ENCODE measurements around the gene ACSL4. TPM values are rescaled to one million over a fixed set of nuclear protein-coding genes. Genes with fewer than 3 reads are reported as not detected.

The ACSL4 gene
- total and polyA plus RNA-seq, 9 of the 15 experiments (the other 6 are each of a cell fraction or from before 2014, with no cell fraction given): 9.8 to 35.1 (median 25.5) TPM

DNA sequence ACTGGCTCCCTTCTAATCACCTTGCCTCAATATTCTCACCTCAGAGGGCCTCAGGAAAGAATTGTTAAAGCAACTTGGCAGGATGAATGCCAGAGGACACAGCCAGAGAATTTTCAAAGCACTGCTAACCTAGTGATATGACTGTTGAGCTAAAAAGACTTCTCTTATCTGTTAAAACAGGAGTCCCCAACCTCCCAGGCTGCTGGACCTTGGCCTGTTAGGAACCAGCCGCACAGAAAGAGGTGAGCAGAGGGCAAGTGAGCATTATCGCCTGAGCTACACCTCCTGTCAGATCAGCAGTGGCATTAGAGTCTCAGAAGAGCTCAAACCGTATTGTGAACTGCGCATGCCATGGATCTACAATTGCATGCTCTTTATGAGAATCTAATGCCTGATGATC, 106.4 kb downstream of the ACSL4 start (continued):
- TF ChIP-seq, protein P1, sequence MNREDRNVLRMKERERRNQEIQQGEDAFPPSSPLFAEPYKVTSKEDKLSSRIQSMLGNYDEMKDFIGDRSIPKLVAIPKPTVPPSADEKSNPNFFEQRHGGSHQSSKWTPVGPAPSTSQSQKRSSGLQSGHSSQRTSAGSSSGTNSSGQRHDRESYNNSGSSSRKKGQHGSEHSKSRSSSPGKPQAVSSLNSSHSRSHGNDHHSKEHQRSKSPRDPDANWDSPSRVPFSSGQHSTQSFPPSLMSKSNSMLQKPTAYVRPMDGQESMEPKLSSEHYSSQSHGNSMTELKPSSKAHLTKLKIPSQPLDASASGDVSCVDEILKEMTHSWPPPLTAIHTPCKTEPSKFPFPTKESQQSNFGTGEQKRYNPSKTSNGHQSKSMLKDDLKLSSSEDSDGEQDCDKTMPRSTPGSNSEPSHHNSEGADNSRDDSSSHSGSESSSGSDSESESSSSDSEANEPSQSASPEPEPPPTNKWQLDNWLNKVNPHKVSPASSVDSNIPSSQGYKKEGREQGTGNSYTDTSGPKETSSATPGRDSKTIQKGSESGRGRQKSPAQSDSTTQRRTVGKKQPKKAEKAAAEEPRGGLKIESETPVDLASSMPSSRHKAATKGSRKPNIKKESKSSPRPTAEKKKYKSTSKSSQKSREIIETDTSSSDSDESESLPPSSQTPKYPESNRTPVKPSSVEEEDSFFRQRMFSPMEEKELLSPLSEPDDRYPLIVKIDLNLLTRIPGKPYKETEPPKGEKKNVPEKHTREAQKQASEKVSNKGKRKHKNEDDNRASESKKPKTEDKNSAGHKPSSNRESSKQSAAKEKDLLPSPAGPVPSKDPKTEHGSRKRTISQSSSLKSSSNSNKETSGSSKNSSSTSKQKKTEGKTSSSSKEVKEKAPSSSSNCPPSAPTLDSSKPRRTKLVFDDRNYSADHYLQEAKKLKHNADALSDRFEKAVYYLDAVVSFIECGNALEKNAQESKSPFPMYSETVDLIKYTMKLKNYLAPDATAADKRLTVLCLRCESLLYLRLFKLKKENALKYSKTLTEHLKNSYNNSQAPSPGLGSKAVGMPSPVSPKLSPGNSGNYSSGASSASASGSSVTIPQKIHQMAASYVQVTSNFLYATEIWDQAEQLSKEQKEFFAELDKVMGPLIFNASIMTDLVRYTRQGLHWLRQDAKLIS (CRISPR knock-in tag; IDR thresholded peaks at IDR 0.05): no peak
- TF ChIP-seq GABPB2 (CRISPR knock-in tag; conservative IDR thresholded peaks at IDR 0.05): no peak
- TF ChIP-seq CBFB (CRISPR knock-in tag; IDR thresholded peaks at IDR 0.05): no peak
- peak; percentile 73 for TF ChIP-seq NCOR1 (IDR thresholded peaks at IDR 0.05)
- no peak for TF ChIP-seq RAD51 (IDR thresholded peaks at IDR 0.05; ENCODE audit: borderline replicate concordance, low read depth)
- peak in 1 of 2 experiments; percentile 25; a peak in 1 of 4 replicates for TF ChIP-seq KDM1A (IDR thresholded peaks at IDR 0.05)
- TF ChIP-seq CBFA2T2 (conservative IDR thresholded peaks at IDR 0.05): peak; percentile 78
